ENCODE results near the gene GRID2. TPM values are rescaled to one million over a fixed set of nuclear protein-coding genes. Genes with fewer than 3 reads are reported as not detected.
"Not testable (repeated sequence)": the region's sequence is repeated elsewhere in the genome, so short reads cannot be mapped to it uniquely, and the experiment has no call there.

The GRID2 gene
- polyA plus RNA-seq, 1 donor from 2014 or later = 14.9 TPM

DNA sequence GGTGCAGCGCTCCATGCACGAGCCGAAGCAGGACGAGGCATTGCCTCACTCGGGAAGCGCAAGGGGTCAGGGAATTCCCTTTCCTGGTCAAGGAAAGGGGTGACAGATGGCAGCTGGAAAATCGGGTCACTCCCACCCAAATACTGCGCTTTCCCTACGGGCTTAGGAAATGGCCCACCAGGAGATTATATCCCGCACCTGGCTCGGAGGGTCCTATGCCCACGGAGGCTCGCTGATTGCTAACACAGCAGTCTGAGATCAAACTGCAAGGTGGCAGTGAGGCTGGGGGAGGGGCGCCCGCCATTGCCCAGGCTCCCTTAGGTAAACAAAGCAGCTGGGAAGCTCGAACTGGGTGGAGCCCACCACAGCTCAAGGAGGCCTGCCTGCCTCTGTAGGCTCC, 1373.2 kb downstream of the GRID2 start:
- H4K20me1 ChIP-seq (ENCODE audit: insufficient read depth); H3K4me2 ChIP-seq (ENCODE audit: low read length); H3K4me3 ChIP-seq (ENCODE audit: low read length); H3K36me3 ChIP-seq (ENCODE audit: insufficient read depth, low read length); H3K27ac ChIP-seq (ENCODE audit: low read length); H2AFZ ChIP-seq (ENCODE audit: low read depth, low read length); H3K9me2 ChIP-seq (ENCODE audit: insufficient read depth, low read length); H3K9me3 ChIP-seq (ENCODE audit: low read length); H3K9ac ChIP-seq (ENCODE audit: low read length); H3K79me2 ChIP-seq (replicated peaks; ENCODE audit: insufficient read depth, low read length); H3F3A ChIP-seq (ENCODE audit: insufficient read depth, low read length, poor library complexity, severe bottlenecking); H3K27me3 ChIP-seq (ENCODE audit: insufficient read depth, low read depth, low read length): not testable (repeated sequence)

DNA sequence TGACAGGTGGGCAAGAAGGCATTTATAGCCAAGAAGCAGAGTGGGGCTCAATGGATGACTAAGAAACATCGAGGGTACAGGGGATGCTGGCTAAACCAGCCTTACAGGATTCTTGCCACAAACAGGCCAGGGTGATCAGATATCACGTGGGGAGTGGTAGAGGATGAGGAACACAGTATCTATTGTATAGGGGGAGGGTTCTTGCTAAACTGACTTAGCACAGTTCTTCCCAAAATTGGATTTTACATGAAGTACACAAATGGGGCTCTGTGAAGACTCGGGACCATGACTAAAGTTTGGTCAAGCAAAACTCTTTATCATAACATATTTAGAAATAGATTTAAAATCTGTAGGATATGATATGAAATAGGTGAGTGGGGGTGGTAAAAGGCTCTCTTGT, 1380.8 kb downstream of the GRID2 start:
- H3K9ac ChIP-seq (ENCODE audit: low read length) = no peak overlapping the region
- H3K4me3 ChIP-seq (ENCODE audit: low read length) = no peak overlapping the region
- no peaks in the 10 kb centered on the region for H4K20me1 ChIP-seq (ENCODE audit: insufficient read depth)
- no peaks in the 10 kb centered on the region for H3K9me3 ChIP-seq (ENCODE audit: low read length)
- no peaks in the 10 kb centered on the region for H3K27me3 ChIP-seq (ENCODE audit: insufficient read depth, low read depth, low read length)
- H2AFZ ChIP-seq (ENCODE audit: low read depth, low read length) = no peak overlapping the region
- H3K27ac ChIP-seq (ENCODE audit: low read length) = no peak overlapping the region
- no peaks in the 10 kb centered on the region for H3K36me3 ChIP-seq (ENCODE audit: insufficient read depth, low read length)
- H3K9me2 ChIP-seq (ENCODE audit: insufficient read depth, low read length) = no peaks in the 10 kb centered on the region
- TF ChIP-seq MXI1 (conservative IDR thresholded peaks at IDR 0.05; ENCODE audit: poor library complexity, severe bottlenecking) = no peak
- TF ChIP-seq SMC3 (conservative IDR thresholded peaks at IDR 0.05; ENCODE audit: poor library complexity) = no peak
- TF ChIP-seq EP300 (conservative IDR thresholded peaks at IDR 0.05; ENCODE audit: poor library complexity, severe bottlenecking) = no peak
- no peak overlapping the region for H3K4me2 ChIP-seq (ENCODE audit: low read length)
- no peaks in the 10 kb centered on the region for H3F3A ChIP-seq (ENCODE audit: insufficient read depth, low read length, poor library complexity, severe bottlenecking)
- no peaks in the 10 kb centered on the region for H3K79me2 ChIP-seq (replicated peaks; ENCODE audit: insufficient read depth, low read length)

DNA sequence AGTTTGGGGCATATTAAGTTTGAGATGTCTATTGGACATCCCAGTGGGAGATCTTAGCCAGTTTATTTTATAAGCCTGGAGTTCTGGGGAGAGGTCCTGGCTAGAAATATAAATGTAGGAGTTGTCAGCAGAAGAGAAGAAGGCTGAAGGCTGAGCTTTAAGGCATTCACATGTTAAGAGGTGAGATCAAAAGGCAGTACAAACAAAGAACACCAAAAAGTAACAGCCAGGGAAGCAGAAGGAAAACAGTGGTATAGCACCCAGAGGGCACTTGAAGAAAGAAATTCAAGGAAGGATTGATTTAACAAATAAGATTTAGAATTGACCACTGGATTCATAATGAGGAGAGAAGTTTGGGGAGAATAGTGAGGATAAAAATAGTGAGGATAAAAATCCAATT, 1383.5 kb downstream of the GRID2 start:
- no peak overlapping the region for H3K9ac ChIP-seq (ENCODE audit: low read length)
- no peaks in the 10 kb centered on the region for H3K9me3 ChIP-seq (ENCODE audit: low read length)

More for the DNA sequence above, 1383.5 kb downstream of the GRID2 start:
- TF ChIP-seq TAF1 (IDR thresholded peaks at IDR 0.05; ENCODE audit: low read depth) (no peak), EP300 (conservative IDR thresholded peaks at IDR 0.05; ENCODE audit: poor library complexity, severe bottlenecking) (no peak), SMC3 (conservative IDR thresholded peaks at IDR 0.05; ENCODE audit: poor library complexity) (no peak), EZH2 (IDR thresholded peaks at IDR 0.05; ENCODE audit: borderline replicate concordance, insufficient read depth, low read length, poor library complexity, severe bottlenecking) (no peak), MXI1 (conservative IDR thresholded peaks at IDR 0.05; ENCODE audit: poor library complexity, severe bottlenecking) (no peak), POLR2AphosphoS5 (IDR thresholded peaks at IDR 0.05) (no peak), RAD21 (conservative IDR thresholded peaks at IDR 0.05) (no peak)
- TF ChIP-seq, protein P1, sequence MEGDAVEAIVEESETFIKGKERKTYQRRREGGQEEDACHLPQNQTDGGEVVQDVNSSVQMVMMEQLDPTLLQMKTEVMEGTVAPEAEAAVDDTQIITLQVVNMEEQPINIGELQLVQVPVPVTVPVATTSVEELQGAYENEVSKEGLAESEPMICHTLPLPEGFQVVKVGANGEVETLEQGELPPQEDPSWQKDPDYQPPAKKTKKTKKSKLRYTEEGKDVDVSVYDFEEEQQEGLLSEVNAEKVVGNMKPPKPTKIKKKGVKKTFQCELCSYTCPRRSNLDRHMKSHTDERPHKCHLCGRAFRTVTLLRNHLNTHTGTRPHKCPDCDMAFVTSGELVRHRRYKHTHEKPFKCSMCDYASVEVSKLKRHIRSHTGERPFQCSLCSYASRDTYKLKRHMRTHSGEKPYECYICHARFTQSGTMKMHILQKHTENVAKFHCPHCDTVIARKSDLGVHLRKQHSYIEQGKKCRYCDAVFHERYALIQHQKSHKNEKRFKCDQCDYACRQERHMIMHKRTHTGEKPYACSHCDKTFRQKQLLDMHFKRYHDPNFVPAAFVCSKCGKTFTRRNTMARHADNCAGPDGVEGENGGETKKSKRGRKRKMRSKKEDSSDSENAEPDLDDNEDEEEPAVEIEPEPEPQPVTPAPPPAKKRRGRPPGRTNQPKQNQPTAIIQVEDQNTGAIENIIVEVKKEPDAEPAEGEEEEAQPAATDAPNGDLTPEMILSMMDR (IDR thresholded peaks at IDR 0.05; ENCODE audit: poor library complexity, severe bottlenecking) = no peak
- TF ChIP-seq, protein P2, sequence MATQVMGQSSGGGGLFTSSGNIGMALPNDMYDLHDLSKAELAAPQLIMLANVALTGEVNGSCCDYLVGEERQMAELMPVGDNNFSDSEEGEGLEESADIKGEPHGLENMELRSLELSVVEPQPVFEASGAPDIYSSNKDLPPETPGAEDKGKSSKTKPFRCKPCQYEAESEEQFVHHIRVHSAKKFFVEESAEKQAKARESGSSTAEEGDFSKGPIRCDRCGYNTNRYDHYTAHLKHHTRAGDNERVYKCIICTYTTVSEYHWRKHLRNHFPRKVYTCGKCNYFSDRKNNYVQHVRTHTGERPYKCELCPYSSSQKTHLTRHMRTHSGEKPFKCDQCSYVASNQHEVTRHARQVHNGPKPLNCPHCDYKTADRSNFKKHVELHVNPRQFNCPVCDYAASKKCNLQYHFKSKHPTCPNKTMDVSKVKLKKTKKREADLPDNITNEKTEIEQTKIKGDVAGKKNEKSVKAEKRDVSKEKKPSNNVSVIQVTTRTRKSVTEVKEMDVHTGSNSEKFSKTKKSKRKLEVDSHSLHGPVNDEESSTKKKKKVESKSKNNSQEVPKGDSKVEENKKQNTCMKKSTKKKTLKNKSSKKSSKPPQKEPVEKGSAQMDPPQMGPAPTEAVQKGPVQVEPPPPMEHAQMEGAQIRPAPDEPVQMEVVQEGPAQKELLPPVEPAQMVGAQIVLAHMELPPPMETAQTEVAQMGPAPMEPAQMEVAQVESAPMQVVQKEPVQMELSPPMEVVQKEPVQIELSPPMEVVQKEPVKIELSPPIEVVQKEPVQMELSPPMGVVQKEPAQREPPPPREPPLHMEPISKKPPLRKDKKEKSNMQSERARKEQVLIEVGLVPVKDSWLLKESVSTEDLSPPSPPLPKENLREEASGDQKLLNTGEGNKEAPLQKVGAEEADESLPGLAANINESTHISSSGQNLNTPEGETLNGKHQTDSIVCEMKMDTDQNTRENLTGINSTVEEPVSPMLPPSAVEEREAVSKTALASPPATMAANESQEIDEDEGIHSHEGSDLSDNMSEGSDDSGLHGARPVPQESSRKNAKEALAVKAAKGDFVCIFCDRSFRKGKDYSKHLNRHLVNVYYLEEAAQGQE (IDR thresholded peaks at IDR 0.05; ENCODE audit: borderline replicate concordance) = no peak
- Histone ChIP-seq H3K27me3 (ENCODE audit: insufficient read depth, low read depth, low read length) (no peaks in the 10 kb centered on the region), H3K27ac (ENCODE audit: low read length) (no peak overlapping the region), H3K9me2 (ENCODE audit: insufficient read depth, low read length) (no peaks in the 10 kb centered on the region), H3K36me3 (ENCODE audit: insufficient read depth, low read length) (no peaks in the 10 kb centered on the region), H3K4me3 (ENCODE audit: low read length) (no peak overlapping the region), H2AFZ (ENCODE audit: low read depth, low read length) (no peak overlapping the region), H3K79me2 (replicated peaks; ENCODE audit: insufficient read depth, low read length) (no peaks in the 10 kb centered on the region), H3K4me2 (ENCODE audit: low read length) (no peak overlapping the region), H3F3A (ENCODE audit: insufficient read depth, low read length, poor library complexity, severe bottlenecking) (no peaks in the 10 kb centered on the region), H4K20me1 (ENCODE audit: insufficient read depth) (no peaks in the 10 kb centered on the region)

Measured in neural cell (in vitro differentiated cells).